HEK293 (cell line): ENCODE results near the gene PDLIM1.

Experiments
- CTCF ChIA-PET: fragments of 350-600 bp; formaldehyde crosslinking; extraction: SDS; loops from one replicate; lab custom pipeline; 2021; ENCODE audit warnings: antibody characterized with exemption; lab: Yijun Ruan, JAX
- POLR2A ChIA-PET: fragments of 300-600 bp; formaldehyde crosslinking; extraction: SDS; loops from one replicate; lab custom pipeline; 2020; ENCODE audit warnings: antibody characterized with exemption, inconsistent platforms; lab: Yijun Ruan, JAX
- H3K27ac ChIP-seq: fragments of 200-500 bp; sonication (Bioruptor generic); 2 replicates; pipeline ENCODE4 v1.5.1; 2014; ENCODE audit warnings: low read depth, low read length, control low read depth, inconsistent platforms; ENCODE audit errors: extremely low read depth
- H3K36me3 ChIP-seq, 2 experiments: fragments of 200-500 bp in 1 of 2; sonication (Bioruptor generic) in 1 of 2; 1 replicate in 1 of 2; 2 replicates in 1 of 2; pipeline ENCODE4 v1.5.1; 2014 to 2017; ENCODE audit warnings: inconsistent platforms in 2 of 2, low read length in 2 of 2; ENCODE audit not compliant: control insufficient read depth in 2 of 2, insufficient read depth in 1 of 2
- H3K4me1 ChIP-seq: fragments of 200-500 bp; sonication (Bioruptor generic); 2 replicates; pipeline ENCODE4 v1.5.1; 2014; ENCODE audit warnings: mild to moderate bottlenecking, low read length, inconsistent platforms; ENCODE audit not compliant: control insufficient read depth, insufficient read depth
- H3K4me3 ChIP-seq: 2 replicates; pipeline ENCODE4 v1.5.1; 2011; ENCODE audit warnings: low read depth, mild to moderate bottlenecking, control low read depth, low read length, moderate library complexity
- H3K9me3 ChIP-seq: fragments of 200-500 bp; sonication (Bioruptor generic); 2 replicates; pipeline ENCODE4 v1.5.1; 2014; ENCODE audit warnings: low read depth, low read length, inconsistent platforms; ENCODE audit not compliant: control insufficient read depth, insufficient read depth
- GLIS2 ChIP-seq: fragments of 450-650 bp; formaldehyde crosslinking; IDR thresholded peaks from 2 replicates; pipeline ENCODE4 v1.5.1; 2016; ENCODE audit warnings: missing biosample characterization, missing genetic modification characterization
- KLF1 ChIP-seq: fragments of 450-650 bp; formaldehyde crosslinking; IDR thresholded peaks from 2 replicates; pipeline ENCODE4 v1.5.1; 2016; ENCODE audit warnings: missing biosample characterization, missing genetic modification characterization
- KLF9 ChIP-seq: fragments of 450-650 bp; formaldehyde crosslinking; IDR thresholded peaks from 2 replicates; pipeline ENCODE4 v1.5.1; 2016; ENCODE audit warnings: missing biosample characterization, missing genetic modification characterization, low read depth
- MEIS1 ChIP-seq: sonication (generic); formaldehyde crosslinking; IDR thresholded peaks from 2 replicates; pipeline ENCODE4 v1.8.1; 2022; ENCODE audit warnings: missing genetic modification reagents, mild to moderate bottlenecking, borderline replicate concordance
- MZF1 ChIP-seq: fragments of 450-650 bp; formaldehyde crosslinking; IDR thresholded peaks from 2 replicates; pipeline ENCODE4 v1.5.1; 2017; ENCODE audit warnings: missing biosample characterization, missing genetic modification characterization, borderline replicate concordance
- SALL2 ChIP-seq: fragments of 450-650 bp; formaldehyde crosslinking; IDR thresholded peaks from 2 replicates; pipeline ENCODE4 v1.5.0; 2017; ENCODE audit warnings: missing biosample characterization, mild to moderate bottlenecking, missing genetic modification characterization, borderline replicate concordance
- SP3 ChIP-seq: fragments of 450-650 bp; formaldehyde crosslinking; IDR thresholded peaks from 2 replicates; pipeline ENCODE4 v1.5.1; 2016; ENCODE audit warnings: missing biosample characterization, missing genetic modification characterization
- ZBTB1 ChIP-seq: fragments of 450-650 bp; formaldehyde crosslinking; IDR thresholded peaks from 2 replicates; pipeline ENCODE4 v1.5.1; 2016; ENCODE audit warnings: missing biosample characterization, missing genetic modification characterization
- ZBTB17 ChIP-seq: fragments of 450-650 bp; formaldehyde crosslinking; IDR thresholded peaks from 2 replicates; pipeline ENCODE4 v1.5.1; 2016; ENCODE audit warnings: missing biosample characterization, missing genetic modification characterization
- ZBTB20 ChIP-seq: fragments of 450-650 bp; formaldehyde crosslinking; IDR thresholded peaks from 2 replicates; pipeline ENCODE4 v1.5.1; 2016; ENCODE audit warnings: missing biosample characterization, missing genetic modification characterization
- ZNF23 ChIP-seq: fragments of 450-650 bp; formaldehyde crosslinking; IDR thresholded peaks from 2 replicates; pipeline ENCODE4 v1.5.1; 2016; ENCODE audit warnings: missing biosample characterization, missing genetic modification characterization, borderline replicate concordance
- ZNF24 ChIP-seq: fragments of 450-650 bp; formaldehyde crosslinking; IDR thresholded peaks from 2 replicates; pipeline ENCODE4 v1.5.1; 2016; ENCODE audit warnings: missing biosample characterization, missing genetic modification characterization
- ZNF274 ChIP-seq, 2 experiments: fragments of 200-500 bp in 1 of 2; fragments of 450-650 bp in 1 of 2; sonication (Bioruptor generic) in 1 of 2; formaldehyde crosslinking in 1 of 2; IDR thresholded peaks; 2 replicates each; pipeline versions ENCODE4 v1.5.1 to v1.6.1; 2014 to 2016; ENCODE audit warnings: borderline replicate concordance in 1 of 2, inconsistent platforms in 1 of 2, low read length in 1 of 2, missing biosample characterization in 1 of 2, missing genetic modification characterization in 1 of 2
- ZNF302 ChIP-seq: fragments of 450-650 bp; formaldehyde crosslinking; IDR thresholded peaks from 2 replicates; pipeline ENCODE4 v1.5.1; 2016; ENCODE audit warnings: missing biosample characterization, missing genetic modification characterization, low read depth
- ZNF354C ChIP-seq: fragments of 450-650 bp; formaldehyde crosslinking; IDR thresholded peaks from 2 replicates; pipeline ENCODE4 v1.5.1; 2016; ENCODE audit warnings: missing biosample characterization, missing genetic modification characterization, low read depth, borderline replicate concordance
- ZNF423 ChIP-seq: fragments of 450-650 bp; formaldehyde crosslinking; IDR thresholded peaks from 2 replicates; pipeline ENCODE4 v1.5.1; 2016; ENCODE audit warnings: missing biosample characterization, missing genetic modification characterization
- ZNF555 ChIP-seq: fragments of 450-650 bp; formaldehyde crosslinking; conservative IDR thresholded peaks from 2 replicates; pipeline ENCODE4 v1.5.1; 2017; ENCODE audit warnings: missing biosample characterization, mild to moderate bottlenecking, missing genetic modification characterization, inconsistent platforms
- ZNF596 ChIP-seq: fragments of 450-650 bp; IDR thresholded peaks from 2 replicates; pipeline ENCODE4 v1.5.0; 2018; ENCODE audit warnings: missing biosample characterization, mild to moderate bottlenecking, missing genetic modification characterization, moderate library complexity
- ZNF701 ChIP-seq: fragments of 450-650 bp; formaldehyde crosslinking; IDR thresholded peaks from 2 replicates; pipeline ENCODE4 v1.5.1; 2016; ENCODE audit warnings: missing biosample characterization, missing genetic modification characterization
- ZNF76 ChIP-seq: fragments of 450-650 bp; formaldehyde crosslinking; IDR thresholded peaks from 2 replicates; pipeline ENCODE4; 2016; ENCODE audit warnings: low read depth, missing biosample characterization, missing genetic modification characterization, borderline replicate concordance
- ZNF843 ChIP-seq: fragments of 450-650 bp; formaldehyde crosslinking; IDR thresholded peaks from 2 replicates; pipeline ENCODE4 v1.5.1; 2016; ENCODE audit warnings: missing biosample characterization, missing genetic modification characterization
- TF ChIP-seq, protein P1 (sequence below): fragments of 450-650 bp; formaldehyde crosslinking; IDR thresholded peaks from 2 replicates; pipeline ENCODE4 v1.5.1; 2016; ENCODE audit warnings: missing biosample characterization, missing genetic modification characterization, borderline replicate concordance
- TF ChIP-seq, protein P2 (sequence below): fragments of 450-650 bp; formaldehyde crosslinking; IDR thresholded peaks from 2 replicates; pipeline ENCODE4 v1.5.1; 2016; ENCODE audit warnings: missing biosample characterization, missing genetic modification characterization
- TF ChIP-seq, protein P3 (sequence below): fragments of 450-650 bp; formaldehyde crosslinking; IDR thresholded peaks from 2 replicates; pipeline ENCODE4 v1.5.1; 2016; ENCODE audit warnings: missing biosample characterization, missing genetic modification characterization
- TF ChIP-seq, protein P4 (sequence below): fragments of 450-650 bp; formaldehyde crosslinking; IDR thresholded peaks from 2 replicates; pipeline ENCODE4 v1.5.1; 2017; ENCODE audit warnings: missing biosample characterization, missing genetic modification characterization
- TF ChIP-seq, protein P5 (sequence below): fragments of 450-650 bp; formaldehyde crosslinking; IDR thresholded peaks from 2 replicates; pipeline ENCODE4 v1.5.1; 2016; ENCODE audit warnings: missing biosample characterization, missing genetic modification characterization
- TF ChIP-seq, protein P6 (sequence below): fragments of 450-650 bp; formaldehyde crosslinking; IDR thresholded peaks from 2 replicates; pipeline ENCODE4 v1.5.1; 2017; ENCODE audit warnings: missing biosample characterization, mild to moderate bottlenecking, missing genetic modification characterization, moderate library complexity

PDLIM1 gene

DNA sequence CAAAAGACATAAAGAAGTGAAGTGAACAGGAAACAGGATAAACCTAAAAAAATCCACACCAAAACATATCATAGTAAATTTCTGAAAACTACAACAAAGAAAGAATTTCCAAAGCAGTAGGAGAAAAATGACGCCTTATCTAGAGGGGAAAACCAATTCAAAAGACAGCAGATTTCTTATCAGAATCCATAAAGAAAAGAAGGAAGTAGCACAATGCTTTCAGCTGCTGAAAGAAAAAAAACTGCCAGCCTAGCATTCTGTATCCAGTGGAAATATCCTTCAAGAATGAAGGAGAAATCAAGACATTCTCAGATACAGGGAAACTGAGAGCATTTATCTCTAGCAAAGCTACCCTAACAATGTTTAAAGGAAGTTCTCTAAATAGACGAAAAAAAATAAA lies 37.8 kb downstream of the PDLIM1 start (continued):
- TF ChIP-seq, protein P1, sequence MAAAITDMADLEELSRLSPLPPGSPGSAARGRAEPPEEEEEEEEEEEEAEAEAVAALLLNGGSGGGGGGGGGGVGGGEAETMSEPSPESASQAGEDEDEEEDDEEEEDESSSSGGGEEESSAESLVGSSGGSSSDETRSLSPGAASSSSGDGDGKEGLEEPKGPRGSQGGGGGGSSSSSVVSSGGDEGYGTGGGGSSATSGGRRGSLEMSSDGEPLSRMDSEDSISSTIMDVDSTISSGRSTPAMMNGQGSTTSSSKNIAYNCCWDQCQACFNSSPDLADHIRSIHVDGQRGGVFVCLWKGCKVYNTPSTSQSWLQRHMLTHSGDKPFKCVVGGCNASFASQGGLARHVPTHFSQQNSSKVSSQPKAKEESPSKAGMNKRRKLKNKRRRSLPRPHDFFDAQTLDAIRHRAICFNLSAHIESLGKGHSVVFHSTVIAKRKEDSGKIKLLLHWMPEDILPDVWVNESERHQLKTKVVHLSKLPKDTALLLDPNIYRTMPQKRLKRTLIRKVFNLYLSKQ (tag by site-specific recombination), result no peak
- no peak for TF ChIP-seq ZNF302 (tag by site-specific recombination)
- TF ChIP-seq, protein P2, sequence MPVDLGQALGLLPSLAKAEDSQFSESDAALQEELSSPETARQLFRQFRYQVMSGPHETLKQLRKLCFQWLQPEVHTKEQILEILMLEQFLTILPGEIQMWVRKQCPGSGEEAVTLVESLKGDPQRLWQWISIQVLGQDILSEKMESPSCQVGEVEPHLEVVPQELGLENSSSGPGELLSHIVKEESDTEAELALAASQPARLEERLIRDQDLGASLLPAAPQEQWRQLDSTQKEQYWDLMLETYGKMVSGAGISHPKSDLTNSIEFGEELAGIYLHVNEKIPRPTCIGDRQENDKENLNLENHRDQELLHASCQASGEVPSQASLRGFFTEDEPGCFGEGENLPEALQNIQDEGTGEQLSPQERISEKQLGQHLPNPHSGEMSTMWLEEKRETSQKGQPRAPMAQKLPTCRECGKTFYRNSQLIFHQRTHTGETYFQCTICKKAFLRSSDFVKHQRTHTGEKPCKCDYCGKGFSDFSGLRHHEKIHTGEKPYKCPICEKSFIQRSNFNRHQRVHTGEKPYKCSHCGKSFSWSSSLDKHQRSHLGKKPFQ, result no peak
- TF ChIP-seq, protein P3, sequence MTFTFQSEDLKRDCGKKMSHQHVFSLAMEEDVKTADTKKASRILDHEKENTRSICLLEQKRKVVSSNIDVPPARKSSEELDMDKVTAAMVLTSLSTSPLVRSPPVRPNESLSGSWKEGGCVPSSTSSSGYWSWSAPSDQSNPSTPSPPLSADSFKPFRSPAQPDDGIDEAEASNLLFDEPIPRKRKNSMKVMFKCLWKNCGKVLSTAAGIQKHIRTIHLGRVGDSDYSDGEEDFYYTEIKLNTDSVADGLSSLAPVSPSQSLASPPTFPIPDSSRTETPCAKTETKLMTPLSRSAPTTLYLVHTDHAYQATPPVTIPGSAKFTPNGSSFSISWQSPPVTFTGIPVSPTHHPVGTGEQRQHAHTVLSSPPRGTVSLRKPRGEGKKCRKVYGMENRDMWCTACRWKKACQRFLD, result no peak
- TF ChIP-seq GLIS2 (tag by site-specific recombination), result no peak
- TF ChIP-seq, protein P4, sequence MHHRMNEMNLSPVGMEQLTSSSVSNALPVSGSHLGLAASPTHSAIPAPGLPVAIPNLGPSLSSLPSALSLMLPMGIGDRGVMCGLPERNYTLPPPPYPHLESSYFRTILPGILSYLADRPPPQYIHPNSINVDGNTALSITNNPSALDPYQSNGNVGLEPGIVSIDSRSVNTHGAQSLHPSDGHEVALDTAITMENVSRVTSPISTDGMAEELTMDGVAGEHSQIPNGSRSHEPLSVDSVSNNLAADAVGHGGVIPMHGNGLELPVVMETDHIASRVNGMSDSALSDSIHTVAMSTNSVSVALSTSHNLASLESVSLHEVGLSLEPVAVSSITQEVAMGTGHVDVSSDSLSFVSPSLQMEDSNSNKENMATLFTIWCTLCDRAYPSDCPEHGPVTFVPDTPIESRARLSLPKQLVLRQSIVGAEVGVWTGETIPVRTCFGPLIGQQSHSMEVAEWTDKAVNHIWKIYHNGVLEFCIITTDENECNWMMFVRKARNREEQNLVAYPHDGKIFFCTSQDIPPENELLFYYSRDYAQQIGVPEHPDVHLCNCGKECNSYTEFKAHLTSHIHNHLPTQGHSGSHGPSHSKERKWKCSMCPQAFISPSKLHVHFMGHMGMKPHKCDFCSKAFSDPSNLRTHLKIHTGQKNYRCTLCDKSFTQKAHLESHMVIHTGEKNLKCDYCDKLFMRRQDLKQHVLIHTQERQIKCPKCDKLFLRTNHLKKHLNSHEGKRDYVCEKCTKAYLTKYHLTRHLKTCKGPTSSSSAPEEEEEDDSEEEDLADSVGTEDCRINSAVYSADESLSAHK (tag by site-specific recombination), result no peak
- no peak for TF ChIP-seq ZBTB20 (tag by site-specific recombination)

DNA sequence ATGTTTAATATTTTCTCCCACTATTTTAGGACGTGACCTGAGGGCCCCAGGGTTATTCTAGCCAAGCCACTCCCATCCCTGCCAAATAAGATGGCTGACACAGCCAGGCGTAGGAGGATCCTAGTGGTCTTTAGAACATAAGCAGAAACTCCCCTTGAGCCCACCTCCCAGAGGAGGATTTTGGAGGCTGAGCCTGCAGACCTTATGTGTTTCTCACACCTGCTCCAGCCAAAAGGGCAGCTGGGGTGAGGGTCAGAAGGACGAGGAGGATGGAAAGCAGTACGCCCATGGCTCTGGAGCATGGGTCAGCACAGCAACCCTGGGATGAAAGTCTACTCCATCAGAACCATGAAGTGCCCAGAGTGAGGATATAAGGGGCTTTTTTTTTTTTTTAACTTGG lies 39.9 kb downstream of the PDLIM1 start:
- Histone ChIP-seq H3K36me3 (peaks cover 8 to 22% of the 10 kb centered on the region in 2 experiments; a peak in 2 of 3 replicates), H3K9me3 (no peaks in the 10 kb centered on the region), H3K4me1 (no peaks in the 10 kb centered on the region), H3K27ac (no peak overlapping the region), H3K4me3 (no peak overlapping the region)
- TF ChIP-seq SP3 (tag by site-specific recombination) (no peak), ZNF555 (tag by site-specific recombination) (no peak), ZNF596 (no peak), KLF1 (tag by site-specific recombination) (no peak), ZNF274 (IDR thresholded peaks at IDR 0.05; ENCODE audit: low read length) (no peak), ZNF274 (tag by site-specific recombination; IDR thresholded peaks at IDR 0.05; ENCODE audit: borderline replicate concordance) (no peak), ZNF843 (tag by site-specific recombination) (no peak), KLF9 (no peak), ZNF354C (no peak), ZNF423 (tag by site-specific recombination) (no peak), ZNF76 (tag by site-specific recombination) (no peak), MZF1 (tag by site-specific recombination) (no peak), MEIS1 (CRISPR knock-in tag) (no peak), ZBTB1 (tag by site-specific recombination) (no peak), ZBTB17 (no peak), ZNF23 (no peak), ZNF24 (tag by site-specific recombination) (no peak), ZNF701 (tag by site-specific recombination) (no peak), SALL2 (no peak)
- TF ChIP-seq, protein P5, sequence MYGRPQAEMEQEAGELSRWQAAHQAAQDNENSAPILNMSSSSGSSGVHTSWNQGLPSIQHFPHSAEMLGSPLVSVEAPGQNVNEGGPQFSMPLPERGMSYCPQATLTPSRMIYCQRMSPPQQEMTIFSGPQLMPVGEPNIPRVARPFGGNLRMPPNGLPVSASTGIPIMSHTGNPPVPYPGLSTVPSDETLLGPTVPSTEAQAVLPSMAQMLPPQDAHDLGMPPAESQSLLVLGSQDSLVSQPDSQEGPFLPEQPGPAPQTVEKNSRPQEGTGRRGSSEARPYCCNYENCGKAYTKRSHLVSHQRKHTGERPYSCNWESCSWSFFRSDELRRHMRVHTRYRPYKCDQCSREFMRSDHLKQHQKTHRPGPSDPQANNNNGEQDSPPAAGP, result no peak
- TF ChIP-seq, protein P6, sequence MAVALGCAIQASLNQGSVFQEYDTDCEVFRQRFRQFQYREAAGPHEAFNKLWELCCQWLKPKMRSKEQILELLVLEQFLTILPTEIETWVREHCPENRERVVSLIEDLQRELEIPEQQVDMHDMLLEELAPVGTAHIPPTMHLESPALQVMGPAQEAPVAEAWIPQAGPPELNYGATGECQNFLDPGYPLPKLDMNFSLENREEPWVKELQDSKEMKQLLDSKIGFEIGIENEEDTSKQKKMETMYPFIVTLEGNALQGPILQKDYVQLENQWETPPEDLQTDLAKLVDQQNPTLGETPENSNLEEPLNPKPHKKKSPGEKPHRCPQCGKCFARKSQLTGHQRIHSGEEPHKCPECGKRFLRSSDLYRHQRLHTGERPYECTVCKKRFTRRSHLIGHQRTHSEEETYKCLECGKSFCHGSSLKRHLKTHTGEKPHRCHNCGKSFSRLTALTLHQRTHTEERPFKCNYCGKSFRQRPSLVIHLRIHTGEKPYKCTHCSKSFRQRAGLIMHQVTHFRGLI, result no peak
- ChIA-PET POLR2A (no interaction called here), CTCF (interaction anchor here (0.9 to 1.3 kb wide), 3 partner anchors 8 to 112 kb away, joined by 3 to 6 read pairs (median 4); no protein-coding TSS in a partner anchor)
